HEK293T (cell line): ENCODE data around the gene KLK2.
"Not testable (repeated sequence)": the region's sequence is repeated elsewhere in the genome, so short reads cannot be mapped to it uniquely, and the experiment has no call there.

ENCODE experiments used
- CTCF ChIA-PET: fragments of 350-600 bp; formaldehyde crosslinking; extraction: SDS; loops from one replicate; lab custom pipeline; 2021; ENCODE audit warnings: antibody characterized with exemption, inconsistent platforms; lab: Yijun Ruan, JAX
- POLR2A ChIA-PET: fragments of 350-600 bp; formaldehyde crosslinking; extraction: SDS; loops from one replicate; lab custom pipeline; 2020; ENCODE audit warnings: antibody characterized with exemption, inconsistent platforms; lab: Yijun Ruan, JAX
- DNase-seq: peaks from one replicate; pipeline ENCODE4 v3.0.0; 2012; ENCODE audit warnings: mixed read lengths; ENCODE audit errors: extremely low spot score
- ARNT ChIP-seq: fragments of 450-650 bp; IDR thresholded peaks from 2 replicates; pipeline ENCODE4 v1.6.1; 2017; ENCODE audit warnings: mild to moderate bottlenecking
- BHLHE40 ChIP-seq: fragments of 450-650 bp; IDR thresholded peaks from 2 replicates; pipeline ENCODE4 v1.6.1; 2016; ENCODE audit warnings: mild to moderate bottlenecking, moderate library complexity, borderline replicate concordance
- CTBP1 ChIP-seq: fragments of 450-650 bp; IDR thresholded peaks from 2 replicates; pipeline ENCODE4 v1.6.1; 2016; ENCODE audit warnings: borderline replicate concordance
- ELF4 ChIP-seq: fragments of 450-650 bp; IDR thresholded peaks from 2 replicates; pipeline ENCODE4 v1.6.1; 2017; ENCODE audit warnings: antibody characterized with exemption
- FOXA1 ChIP-seq: fragments of 450-650 bp; IDR thresholded peaks from 2 replicates; pipeline ENCODE4 v1.6.1; 2016; ENCODE audit warnings: mild to moderate bottlenecking
- FOXK2 ChIP-seq: fragments of 450-650 bp; IDR thresholded peaks from 2 replicates; pipeline ENCODE4 v1.6.1; 2016; ENCODE audit warnings: mild to moderate bottlenecking
- FOXM1 ChIP-seq: fragments of 450-650 bp; IDR thresholded peaks from 2 replicates; pipeline ENCODE4 v1.6.1; 2017; ENCODE audit warnings: mild to moderate bottlenecking, borderline replicate concordance
- HDGF ChIP-seq: fragments of 450-650 bp; IDR thresholded peaks from 2 replicates; pipeline ENCODE4 v1.6.1; 2017; ENCODE audit warnings: antibody characterized with exemption, borderline replicate concordance
- L3MBTL2 ChIP-seq: fragments of 450-650 bp; conservative IDR thresholded peaks from 2 replicates; pipeline ENCODE4 v1.6.1; 2016; ENCODE audit warnings: mild to moderate bottlenecking
- LEF1 ChIP-seq: fragments of 450-650 bp; IDR thresholded peaks from 2 replicates; pipeline ENCODE4 v1.6.1; 2017; ENCODE audit warnings: mild to moderate bottlenecking, borderline replicate concordance
- NFRKB ChIP-seq: fragments of 450-650 bp; IDR thresholded peaks from 2 replicates; pipeline ENCODE4 v1.6.1; 2016; ENCODE audit warnings: mild to moderate bottlenecking, moderate library complexity
- PKNOX1 ChIP-seq: fragments of 450-650 bp; IDR thresholded peaks from 2 replicates; pipeline ENCODE4 v1.6.1; 2016
- SP1 ChIP-seq: fragments of 450-650 bp; IDR thresholded peaks from 2 replicates; pipeline ENCODE4 v1.6.1; 2017
- SUZ12 ChIP-seq: fragments of 450-650 bp; IDR thresholded peaks from 2 replicates; pipeline ENCODE4 v1.6.1; 2016; ENCODE audit warnings: mild to moderate bottlenecking
- TARDBP ChIP-seq: fragments of 450-650 bp; IDR thresholded peaks from 2 replicates; pipeline ENCODE4 v1.6.1; 2016
- ZNF384 ChIP-seq: fragments of 450-650 bp; IDR thresholded peaks from 2 replicates; pipeline ENCODE4 v1.6.1; 2016

Gene KLK2

GRCh38 chr19:50890422-50891252 lies 17.4 kb downstream of the KLK2 start:
- ChIA-PET POLR2A (no interaction called here), CTCF (no interaction called here)
- TF ChIP-seq L3MBTL2 = no peak
- no peak for TF ChIP-seq BHLHE40
- no peak for TF ChIP-seq FOXM1
- TF ChIP-seq NFRKB = no peak
- DNase-seq = no peak

- DNase-seq = no peak
- TF ChIP-seq FOXK2 (no peak), FOXM1 (no peak), NFRKB (no peak), L3MBTL2 (no peak), BHLHE40 (no peak), LEF1 (no peak)
- POLR2A ChIA-PET = no interaction called here
- CTCF ChIA-PET = no interaction called here
Observed at GRCh38 chr19:50891253-50891625, 18.0 kb downstream of the KLK2 start.

GRCh38 chr19:50893047-50893736 lies 20.0 kb downstream of the KLK2 start:
- TF ChIP-seq LEF1 = no peak
- TF ChIP-seq ZNF384 = no peak
- TF ChIP-seq FOXM1 = no peak
- no peak for TF ChIP-seq L3MBTL2
- TF ChIP-seq ARNT = no peak
- no peak for TF ChIP-seq SUZ12
- no peak for TF ChIP-seq FOXA1
- TF ChIP-seq CTBP1 = no peak
- TF ChIP-seq HDGF = no peak
- TF ChIP-seq PKNOX1 = no peak
- TF ChIP-seq ELF4 = no peak
- TF ChIP-seq TARDBP = no peak
- TF ChIP-seq NFRKB = no peak
- TF ChIP-seq BHLHE40 = no peak
- no peak for TF ChIP-seq SP1
- no peak for TF ChIP-seq FOXK2
- DNase-seq = no peak
- POLR2A ChIA-PET = no interaction called here
- CTCF ChIA-PET = no interaction called here

- TF ChIP-seq ARNT = no peak
- TF ChIP-seq ZNF384 = no peak
- TF ChIP-seq SUZ12 = no peak
- no peak for TF ChIP-seq TARDBP
- no peak for TF ChIP-seq FOXA1
- TF ChIP-seq SP1 = no peak
- TF ChIP-seq ELF4 = no peak
- TF ChIP-seq CTBP1 = no peak
- TF ChIP-seq NFRKB = no peak
- ChIA-PET CTCF (no interaction called here), POLR2A (no interaction called here)
- DNase-seq = no peak
Observed at GRCh38 chr19:50894478-50895356, 21.5 kb downstream of the KLK2 start.

- POLR2A ChIA-PET, DNase-seq: not testable (repeated sequence)
- CTCF ChIA-PET = interaction anchor here (0.6 to 1.6 kb wide), 2 partner anchors 10 to 26 kb away, joined by 3 to 4 read pairs; no protein-coding TSS in a partner anchor
Observed at GRCh38 chr19:50896089-50896590, 22.9 kb downstream of the KLK2 start.

GRCh38 chr19:50896591-50897190 lies 23.5 kb downstream of the KLK2 start:
- POLR2A ChIA-PET = interaction anchor here (0.5 kb wide), 1 partner anchor 24 kb away, joined by 3 read pairs; the partner anchor contains the start of gene KLK2
- CTCF ChIA-PET = interaction anchor here (0.6 to 1.6 kb wide), 2 partner anchors 9 to 25 kb away, joined by 3 to 4 read pairs; no protein-coding TSS in a partner anchor
- DNase-seq = no peak
- TF ChIP-seq FOXK2 (no peak), HDGF (no peak), ELF4 (no peak), FOXM1 (no peak)

GRCh38 chr19:50897191-50897607 lies 24.0 kb downstream of the KLK2 start:
- ChIA-PET CTCF (interaction anchor here (1.6 kb wide), 1 partner anchor 9 kb away, joined by 4 read pairs; no protein-coding TSS in a partner anchor), POLR2A (interaction anchor here (0.5 kb wide), 1 partner anchor 24 kb away, joined by 3 read pairs; the partner anchor contains the start of gene KLK2)
- no peak for TF ChIP-seq HDGF
- TF ChIP-seq ARNT = no peak
- TF ChIP-seq FOXK2 = no peak
- TF ChIP-seq FOXM1 = no peak
- TF ChIP-seq ELF4 = no peak
- no peak for TF ChIP-seq SUZ12
- TF ChIP-seq NFRKB = no peak
- no peak for DNase-seq
